NCI-H2227 (cell line): ENCODE results near the gene GRM4.

Experiments
- DNase-seq: peaks from one replicate; lab custom pipeline; 2025; ENCODE audit not compliant: unreplicated experiment; lab: John Stamatoyannopoulos, UW

Gene GRM4

GRCh38 chr6:34143196-34143883 lies 2.5 kb downstream of the GRM4 start:
- DNase-seq = no peak

GRCh38 chr6:34142061-34142998 lies 3.6 kb downstream of the GRM4 start:
- DNase-seq = peak; percentile 53

GRCh38 chr6:34140075-34140474 lies 5.8 kb downstream of the GRM4 start:
- DNase-seq = no peak

- DNase-seq = no peak
Measured at GRCh38 chr6:34138914-34139510, 6.9 kb downstream of the GRM4 start.

GRCh38 chr6:34138191-34138590 lies 7.7 kb downstream of the GRM4 start:
- DNase-seq = no peak

GRCh38 chr6:34135541-34135940 lies 10.3 kb downstream of the GRM4 start:
- DNase-seq = no peak

GRCh38 chr6:34132486-34133185 lies 13.3 kb downstream of the GRM4 start:
- DNase-seq = no peak

- DNase-seq = peak; percentile 50
Measured at GRCh38 chr6:34131326-34132290, 14.3 kb downstream of the GRM4 start.

- no peak for DNase-seq
Measured at GRCh38 chr6:34130862-34131261, 15.0 kb downstream of the GRM4 start.

- DNase-seq = peak; percentile 31
Measured at GRCh38 chr6:34129753-34130152, 16.1 kb downstream of the GRM4 start.

GRCh38 chr6:34128045-34128444 lies 17.8 kb downstream of the GRM4 start:
- DNase-seq = no peak

GRCh38 chr6:34126419-34126818 lies 19.5 kb downstream of the GRM4 start:
- DNase-seq = no peak

- DNase-seq = no peak
Measured at GRCh38 chr6:34125939-34126338, 19.9 kb downstream of the GRM4 start.

GRCh38 chr6:34120953-34121675 lies 24.8 kb downstream of the GRM4 start:
- DNase-seq = no peak

GRCh38 chr6:34115915-34116314 lies 30.0 kb downstream of the GRM4 start:
- DNase-seq = no peak

GRCh38 chr6:34115403-34115795 lies 30.5 kb downstream of the GRM4 start:
- no peak for DNase-seq

GRCh38 chr6:34114695-34115402 lies 31.0 kb downstream of the GRM4 start:
- DNase-seq = no peak

GRCh38 chr6:34113532-34113931 lies 32.4 kb downstream of the GRM4 start:
- no peak for DNase-seq

GRCh38 chr6:34112126-34112525 lies 33.8 kb downstream of the GRM4 start:
- DNase-seq = no peak
